Liver (tissue), 9 donors: ENCODE measurements around the gene TMEM126B. TPM values are rescaled to one million over a fixed set of nuclear protein-coding genes. Genes with fewer than 3 reads are reported as not detected.

Experiments used
- DNase-seq: peaks from one replicate; pipeline ENCODE4 v3.0.0-alpha.2; 2017; ENCODE audit warnings: low spot score
- H3K27ac ChIP-seq, 2 donors: one replicate each; pipeline ENCODE4 v1.7.0; 2013; ENCODE audit warnings: inconsistent platforms in 2 of 2, low read length in 2 of 2, control low read depth in 1 of 2, low read depth in 1 of 2, mild to moderate bottlenecking in 1 of 2
- H3K27me3 ChIP-seq, 4 donors: one replicate each; pipeline versions ENCODE4 v1.6.1 to v1.7.0; 2013; ENCODE audit warnings: low read length in 3 of 4, inconsistent platforms in 1 of 4, mild to moderate bottlenecking in 1 of 4, moderate library complexity in 1 of 4; ENCODE audit not compliant: control insufficient read depth in 4 of 4, insufficient read depth in 4 of 4
- H3K36me3 ChIP-seq, 4 donors: one replicate each; pipeline versions ENCODE4 v1.6.1 to v1.7.0; 2013; ENCODE audit warnings: low read length in 3 of 4, mild to moderate bottlenecking in 3 of 4, low read depth in 1 of 4, moderate library complexity in 1 of 4; ENCODE audit not compliant: control insufficient read depth in 4 of 4, insufficient read depth in 3 of 4
- H3K4me1 ChIP-seq, 4 donors: one replicate each; pipeline versions ENCODE4 v1.6.1 to v1.7.0; 2013; ENCODE audit warnings: low read length in 3 of 4, mild to moderate bottlenecking in 3 of 4, moderate library complexity in 1 of 4; ENCODE audit not compliant: control insufficient read depth in 4 of 4, insufficient read depth in 4 of 4
- H3K4me3 ChIP-seq, 3 donors: one replicate each; pipeline versions ENCODE4 v1.6.1 to v1.7.0; 2013; ENCODE audit warnings: low read length in 3 of 3, control low read depth in 1 of 3, low read depth in 1 of 3, mild to moderate bottlenecking in 1 of 3
- H3K9ac ChIP-seq, 2 donors: one replicate each; pipeline ENCODE4 v1.7.0; 2013; ENCODE audit warnings: low read length in 2 of 2, mild to moderate bottlenecking in 2 of 2, moderate library complexity in 2 of 2, control low read depth in 1 of 2, low read depth in 1 of 2
- H3K9me3 ChIP-seq, 4 donors: one replicate each; pipeline versions ENCODE4 v1.6.1 to v1.7.0; 2013; ENCODE audit warnings: low read length in 3 of 4; ENCODE audit not compliant: control insufficient read depth in 4 of 4
- EGR1 ChIP-seq, 2 donors: IDR thresholded peaks; 2 replicates each; pipeline ENCODE4 v1.6.1; 2016 to 2018; ENCODE audit warnings: antibody characterized with exemption in 2 of 2, low read depth in 2 of 2
- FOXA1 ChIP-seq: IDR thresholded peaks from 2 replicates; pipeline ENCODE4 v1.6.1; 2016; ENCODE audit warnings: antibody characterized with exemption
- FOXA2 ChIP-seq: IDR thresholded peaks from 2 replicates; pipeline ENCODE4 v1.6.1; 2016; ENCODE audit warnings: antibody characterized with exemption
- GABPA ChIP-seq, 2 donors: IDR thresholded peaks in 1 of 2; conservative IDR thresholded peaks in 1 of 2; 2 replicates each; pipeline ENCODE4 v1.6.1; 2016; ENCODE audit warnings: antibody characterized with exemption in 2 of 2, mild to moderate bottlenecking in 1 of 2, moderate library complexity in 1 of 2
- HNF4G ChIP-seq: IDR thresholded peaks from 2 replicates; pipeline ENCODE4 v1.6.1; 2016; ENCODE audit warnings: antibody characterized with exemption
- NR2F2 ChIP-seq: IDR thresholded peaks from 2 replicates; pipeline ENCODE4 v1.6.1; 2016; ENCODE audit warnings: antibody characterized with exemption
- RAD21 ChIP-seq, 2 donors: IDR thresholded peaks; 2 replicates each; pipeline ENCODE4 v1.6.1; 2016; ENCODE audit warnings: antibody characterized with exemption in 2 of 2, mild to moderate bottlenecking in 2 of 2
- REST ChIP-seq: IDR thresholded peaks from 2 replicates; pipeline ENCODE4 v1.6.1; 2016; ENCODE audit warnings: antibody characterized with exemption, mild to moderate bottlenecking
- TAF1 ChIP-seq: conservative IDR thresholded peaks from 2 replicates; pipeline ENCODE4 v1.6.1; 2016; ENCODE audit warnings: antibody characterized with exemption, mild to moderate bottlenecking
- YY1 ChIP-seq: IDR thresholded peaks from 2 replicates; pipeline ENCODE4 v1.6.1; 2016; ENCODE audit warnings: antibody characterized with exemption, mild to moderate bottlenecking
- WGBS: extraction: QIAGEN DNeasy Blood & Tissue Kit; methylation state at CpG from one replicate; pipeline ENCODE4 v1.1.7; 2013; 5-methylcytosine and 5-hydroxymethylcytosine counted together
- polyA plus RNA-seq, 2 donors: library from polyadenylated mRNA; stranded (reverse) in 1 of 2; unstranded in 1 of 2; fragments of 200-250 nt in 1 of 2; fragments of >200 nt in 1 of 2; fragmentation: Nextera tagmentation in 1 of 2; extraction: Ambion mirVana in 1 of 2; gene quantifications; one replicate each; pipeline versions ENCODE4 v1.2.1 to v1.2.3, GENCODE V29; 2013 to 2015
- total RNA-seq, 2 donors: library from RNA; depleted of rRNA; stranded (reverse); fragments of >200 nt; gene quantifications; one replicate each; pipeline ENCODE4 v1.2.3, GENCODE V29; 2014
- TF ChIP-seq, protein P1 (sequence below): IDR thresholded peaks from 2 replicates; pipeline ENCODE4 v1.6.1; 2016; ENCODE audit warnings: antibody characterized with exemption
- TF ChIP-seq, protein P2 (sequence below): IDR thresholded peaks from 2 replicates; pipeline ENCODE4 v1.6.1; 2016; ENCODE audit warnings: antibody characterized with exemption
- TF ChIP-seq, protein P3 (sequence below): IDR thresholded peaks from 2 replicates; pipeline ENCODE4 v1.6.1; 2016; ENCODE audit warnings: antibody characterized with exemption
- TF ChIP-seq, protein P4 (sequence below): fragments of 150-350 bp; IDR thresholded peaks from 2 replicates; pipeline ENCODE4 v1.5.1; 2017; ENCODE audit warnings: improper control_type of control experiment, low read depth, low read length; ENCODE audit not compliant: missing input control
- donor health status: healthy.
- donor health status: healthy.
- donor health status: healthy.
- donor health status: healthy.
- donor health status: healthy.

TMEM126B gene
- total and polyA plus RNA-seq, 4 donors = 20.0 to 32.3 (median 26.9) TPM

DNA sequence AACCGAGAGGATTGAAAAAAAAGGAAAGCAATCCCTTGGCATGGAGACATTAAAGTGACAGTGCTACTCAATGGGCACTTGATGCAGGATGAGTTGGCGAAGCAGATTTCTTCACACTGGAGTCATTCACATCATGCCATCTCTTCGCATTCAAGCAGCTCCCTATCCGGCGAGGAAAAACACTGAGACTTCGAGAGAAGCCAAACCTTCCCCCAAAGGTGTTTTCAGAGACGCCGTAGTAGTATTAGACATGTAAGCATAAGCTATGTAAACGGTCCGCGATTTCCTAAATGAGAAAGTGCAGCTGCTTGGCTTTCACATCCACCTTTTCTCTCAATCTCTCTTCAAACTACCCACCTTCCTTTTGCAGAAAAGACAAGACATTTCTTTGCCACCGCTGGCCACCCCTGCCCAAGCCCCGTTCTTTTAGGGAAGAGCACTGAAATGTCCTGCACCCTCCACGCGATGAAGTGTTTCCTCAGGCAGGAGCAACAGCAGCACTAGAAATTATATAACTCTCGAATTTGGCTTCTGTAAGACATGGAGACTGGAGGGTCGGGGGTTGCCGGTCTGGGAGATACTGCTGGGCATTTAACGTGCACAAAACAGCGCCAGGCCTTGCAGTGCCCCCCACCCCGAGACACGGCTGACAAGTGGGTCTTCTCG is 928 bp upstream of the TMEM126B start, which contains the start of gene DLG2:
Gene DLG2, minus strand, starts transcription at position 13 of the 666 bp plus-strand sequence.
- Histone ChIP-seq H3K9me3 (no peaks in the 10 kb centered on the region), H3K4me1 (peaks cover 2 to 22% (median 14%) of the 10 kb centered on the region in 4 donors), H3K27ac (peak within 1 kb of the TSS; percentile 91), H3K36me3 (peaks cover 0 to 6% (median 5%) of the 10 kb centered on the region in 4 donors), H3K9ac (peak within 1 kb of the TSS; percentile 57 to 85), H3K27me3 (no peaks in the 10 kb centered on the region), H3K4me3 (peak within 1 kb of the TSS; percentile 75 to 88 (median 85))
- TF ChIP-seq, protein P1, sequence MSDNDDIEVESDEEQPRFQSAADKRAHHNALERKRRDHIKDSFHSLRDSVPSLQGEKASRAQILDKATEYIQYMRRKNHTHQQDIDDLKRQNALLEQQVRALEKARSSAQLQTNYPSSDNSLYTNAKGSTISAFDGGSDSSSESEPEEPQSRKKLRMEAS = no peak
- TF ChIP-seq RAD21 (IDR thresholded peaks at IDR 0.05) = peak in 1 of 2 donors; percentile 11
- TF ChIP-seq NR2F2 = no peak
- peak; percentile 69 for TF ChIP-seq YY1
- TF ChIP-seq, protein P2, sequence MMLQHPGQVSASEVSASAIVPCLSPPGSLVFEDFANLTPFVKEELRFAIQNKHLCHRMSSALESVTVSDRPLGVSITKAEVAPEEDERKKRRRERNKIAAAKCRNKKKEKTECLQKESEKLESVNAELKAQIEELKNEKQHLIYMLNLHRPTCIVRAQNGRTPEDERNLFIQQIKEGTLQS = no peak
- DNase-seq = no peak
- under 1% methylated on average over 23 of the region's 23 CpGs for WGBS

DNA sequence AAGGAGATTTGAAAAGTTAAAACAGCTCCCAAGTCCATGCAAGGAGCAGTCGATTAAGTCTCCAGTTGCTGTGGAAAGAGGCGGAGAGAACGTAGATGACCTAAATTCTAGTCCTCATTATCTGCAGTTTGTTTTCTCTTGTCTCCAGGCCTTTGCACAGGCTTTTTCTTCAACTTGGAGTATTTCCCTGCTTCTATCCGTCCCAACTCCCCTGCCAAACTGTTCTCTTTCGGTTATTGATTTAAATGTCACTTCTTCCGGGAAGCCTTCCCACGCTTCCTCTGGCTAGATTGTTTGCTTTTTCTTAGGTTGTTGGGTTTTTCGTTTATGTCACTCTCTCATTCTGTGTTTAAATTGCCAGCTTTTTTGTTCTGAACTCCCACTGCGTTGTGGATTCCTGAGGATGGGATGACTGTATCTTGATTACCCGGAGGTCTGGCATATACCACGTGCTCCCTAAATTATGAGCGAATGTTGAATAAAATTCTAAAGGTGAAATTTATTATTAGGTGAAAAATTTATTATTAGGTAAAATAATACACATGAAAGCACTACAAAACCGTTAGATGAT is 463 bp downstream of the TMEM126B start:
- TF ChIP-seq, protein P3, sequence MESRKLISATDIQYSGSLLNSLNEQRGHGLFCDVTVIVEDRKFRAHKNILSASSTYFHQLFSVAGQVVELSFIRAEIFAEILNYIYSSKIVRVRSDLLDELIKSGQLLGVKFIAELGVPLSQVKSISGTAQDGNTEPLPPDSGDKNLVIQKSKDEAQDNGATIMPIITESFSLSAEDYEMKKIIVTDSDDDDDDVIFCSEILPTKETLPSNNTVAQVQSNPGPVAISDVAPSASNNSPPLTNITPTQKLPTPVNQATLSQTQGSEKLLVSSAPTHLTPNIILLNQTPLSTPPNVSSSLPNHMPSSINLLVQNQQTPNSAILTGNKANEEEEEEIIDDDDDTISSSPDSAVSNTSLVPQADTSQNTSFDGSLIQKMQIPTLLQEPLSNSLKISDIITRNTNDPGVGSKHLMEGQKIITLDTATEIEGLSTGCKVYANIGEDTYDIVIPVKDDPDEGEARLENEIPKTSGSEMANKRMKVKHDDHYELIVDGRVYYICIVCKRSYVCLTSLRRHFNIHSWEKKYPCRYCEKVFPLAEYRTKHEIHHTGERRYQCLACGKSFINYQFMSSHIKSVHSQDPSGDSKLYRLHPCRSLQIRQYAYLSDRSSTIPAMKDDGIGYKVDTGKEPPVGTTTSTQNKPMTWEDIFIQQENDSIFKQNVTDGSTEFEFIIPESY = no peak
- TF ChIP-seq, protein P1 = peak; percentile 40
- TF ChIP-seq FOXA1 = no peak
- TF ChIP-seq FOXA2 = peak; percentile 9
- TF ChIP-seq NR2F2 = no peak
- no peak for TF ChIP-seq REST
- no peak for TF ChIP-seq HNF4G
- peak in 1 of 2 donors; percentile 65 for TF ChIP-seq GABPA (IDR thresholded peaks at IDR 0.05 in 1 of 2, conservative IDR thresholded peaks at IDR 0.05 in 1 of 2)
- no peak for TF ChIP-seq TAF1
- TF ChIP-seq, protein P2 = no peak
- TF ChIP-seq YY1 = peak; percentile 93
- TF ChIP-seq, protein P4, sequence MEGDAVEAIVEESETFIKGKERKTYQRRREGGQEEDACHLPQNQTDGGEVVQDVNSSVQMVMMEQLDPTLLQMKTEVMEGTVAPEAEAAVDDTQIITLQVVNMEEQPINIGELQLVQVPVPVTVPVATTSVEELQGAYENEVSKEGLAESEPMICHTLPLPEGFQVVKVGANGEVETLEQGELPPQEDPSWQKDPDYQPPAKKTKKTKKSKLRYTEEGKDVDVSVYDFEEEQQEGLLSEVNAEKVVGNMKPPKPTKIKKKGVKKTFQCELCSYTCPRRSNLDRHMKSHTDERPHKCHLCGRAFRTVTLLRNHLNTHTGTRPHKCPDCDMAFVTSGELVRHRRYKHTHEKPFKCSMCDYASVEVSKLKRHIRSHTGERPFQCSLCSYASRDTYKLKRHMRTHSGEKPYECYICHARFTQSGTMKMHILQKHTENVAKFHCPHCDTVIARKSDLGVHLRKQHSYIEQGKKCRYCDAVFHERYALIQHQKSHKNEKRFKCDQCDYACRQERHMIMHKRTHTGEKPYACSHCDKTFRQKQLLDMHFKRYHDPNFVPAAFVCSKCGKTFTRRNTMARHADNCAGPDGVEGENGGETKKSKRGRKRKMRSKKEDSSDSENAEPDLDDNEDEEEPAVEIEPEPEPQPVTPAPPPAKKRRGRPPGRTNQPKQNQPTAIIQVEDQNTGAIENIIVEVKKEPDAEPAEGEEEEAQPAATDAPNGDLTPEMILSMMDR = no peak
- peak in 1 of 2 donors; percentile 42 for TF ChIP-seq EGR1 (IDR thresholded peaks at IDR 0.05; ENCODE audit: low read depth in 2 of 2)
- no peak for DNase-seq
- no peaks in the 10 kb centered on the region for H3K9me3 ChIP-seq
- H3K27ac ChIP-seq = peak overlapping the region; percentile 83 to 91
- no peaks in the 10 kb centered on the region for H3K27me3 ChIP-seq
- peaks cover 0 to 7% (median 5%) of the 10 kb centered on the region in 4 donors for H3K36me3 ChIP-seq
- WGBS = 2% methylated on average over 13 of the region's 13 CpGs
- H3K9ac ChIP-seq = peak overlapping the region; percentile 76 to 88
- H3K4me1 ChIP-seq = peaks cover 2 to 22% (median 14%) of the 10 kb centered on the region in 4 donors
- peak overlapping the region; percentile 75 to 96 (median 93) for H3K4me3 ChIP-seq
